M059J (cell line): Measurements from ENCODE around the gene NFIA. TPM values are rescaled to one million over a fixed set of nuclear protein-coding genes. Genes with fewer than 3 reads are reported as not detected.
A peak's percentile ranks its signal among the peaks of the same experiment; 100 is the strongest.

Source experiments
- DNase-seq: peaks from one replicate; pipeline ENCODE4 v3.0.0-alpha.2; 2012; ENCODE audit warnings: low read depth
- total RNA-seq: library from RNA; depleted of rRNA; stranded (reverse); fragments of >200 nt; shearing (Covaris generic); gene quantifications from 2 replicates; pipeline ENCODE4 v1.2.3, GENCODE V29; 2014

NFIA gene
- total RNA-seq, 1 experiment from 2014 or later, result 1.2 TPM

- no peak for DNase-seq
Observed at GRCh38 chr1:61297887-61298286, 215.5 kb downstream of the NFIA start.

DNA sequence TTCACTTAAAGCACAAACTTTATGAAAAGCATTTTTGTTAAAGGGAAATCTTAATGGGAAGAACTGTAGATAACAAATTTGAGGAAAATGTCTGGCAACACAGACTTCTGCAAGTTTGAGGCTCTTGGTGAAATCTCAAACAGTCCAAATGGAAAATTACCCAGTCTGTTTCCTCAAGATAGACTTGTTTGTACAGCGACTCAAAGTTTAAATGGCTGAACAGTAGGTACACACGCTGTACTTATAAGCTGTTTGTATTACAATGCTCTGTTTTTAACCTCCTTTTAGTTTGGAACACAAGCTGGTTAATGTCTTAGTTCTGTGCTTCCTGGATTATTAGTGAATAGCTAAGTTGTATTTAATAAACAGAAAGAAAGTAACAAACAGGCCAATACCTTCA is 217.1 kb downstream of the NFIA start:
- DNase-seq, result no peak

DNA sequence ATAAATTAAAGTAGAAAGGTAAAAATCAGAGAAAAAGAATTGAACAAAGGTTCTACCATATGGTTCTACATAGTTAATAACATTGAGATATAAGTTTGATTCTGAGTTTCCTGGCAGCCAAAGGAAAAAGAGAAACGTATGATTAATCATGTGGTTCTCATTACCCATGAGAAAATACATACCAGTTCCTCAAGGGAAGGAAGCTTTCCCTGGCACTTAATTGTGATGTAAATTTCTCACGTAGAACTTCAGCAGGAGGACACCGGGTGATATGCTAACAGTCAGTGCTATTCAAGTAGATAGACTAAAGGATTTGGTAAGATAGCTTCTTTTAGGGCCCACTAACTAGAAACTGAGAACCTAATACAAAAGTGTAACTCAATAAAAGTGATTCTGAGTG is 218.5 kb downstream of the NFIA start:
- DNase-seq, result no peak

DNA sequence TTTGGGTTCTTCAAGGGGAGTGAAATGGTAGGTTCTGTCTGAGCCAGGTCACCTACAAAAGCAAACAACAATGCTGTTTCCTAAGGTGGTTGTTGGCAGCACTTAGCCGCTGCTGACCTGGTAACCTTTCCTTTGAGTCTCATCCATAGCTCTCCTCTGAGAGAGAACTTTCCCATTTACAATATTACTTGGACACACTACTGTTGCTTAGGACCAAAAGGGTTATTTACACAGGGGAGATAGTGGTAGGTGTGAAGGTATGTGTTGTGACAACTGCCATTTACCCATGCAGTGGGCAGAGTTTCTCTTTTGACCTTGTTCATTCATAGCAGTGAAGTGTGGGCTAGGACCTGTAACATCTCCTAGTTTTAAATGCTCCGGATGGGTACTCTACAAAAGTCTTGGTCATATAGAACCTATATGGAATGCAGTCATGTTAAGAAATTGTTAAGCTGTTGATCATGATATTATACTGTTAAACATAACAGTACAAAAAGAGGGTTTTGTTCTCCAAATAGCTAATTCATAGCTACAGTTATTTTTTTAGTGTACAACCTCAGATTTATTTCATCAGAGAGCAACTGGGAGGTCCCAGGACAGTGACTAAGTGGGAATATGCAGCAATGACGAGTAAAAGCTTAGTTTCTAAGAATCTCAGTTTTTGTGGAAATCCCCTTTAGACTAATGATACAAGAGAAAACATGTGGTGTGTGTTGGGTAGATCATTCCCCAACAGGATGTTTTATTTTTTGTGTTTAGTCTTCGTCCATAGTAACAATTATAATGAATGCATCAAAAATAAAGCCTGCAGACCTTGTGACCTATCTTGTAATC is 219.7 kb downstream of the NFIA start:
- peak; percentile 2 for DNase-seq

GRCh38 chr1:61307422-61308142 is 225.2 kb downstream of the NFIA start:
- DNase-seq, result no peak

GRCh38 chr1:61310057-61310456 is 227.7 kb downstream of the NFIA start:
- DNase-seq, result no peak

DNA sequence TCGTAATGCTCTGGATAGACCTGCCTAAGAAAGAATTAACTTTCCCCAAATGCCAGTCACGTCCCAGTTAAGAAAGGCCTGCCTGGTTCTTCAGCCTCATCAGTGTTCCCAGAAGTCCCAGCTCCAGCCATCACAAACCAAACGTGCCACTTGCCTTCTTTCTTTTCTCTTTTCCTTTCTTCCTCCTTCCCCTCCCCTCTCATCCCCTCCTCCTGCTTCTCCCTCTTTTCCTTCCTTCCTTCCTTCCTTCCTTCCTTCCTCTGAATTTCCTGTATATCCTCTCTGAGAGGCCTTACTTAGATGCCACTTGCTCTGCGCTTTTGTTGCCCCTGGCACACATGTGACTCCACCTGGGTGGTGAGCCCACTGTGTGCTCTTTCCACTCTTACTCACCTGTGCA is 228.2 kb downstream of the NFIA start:
- DNase-seq, result no peak

DNA sequence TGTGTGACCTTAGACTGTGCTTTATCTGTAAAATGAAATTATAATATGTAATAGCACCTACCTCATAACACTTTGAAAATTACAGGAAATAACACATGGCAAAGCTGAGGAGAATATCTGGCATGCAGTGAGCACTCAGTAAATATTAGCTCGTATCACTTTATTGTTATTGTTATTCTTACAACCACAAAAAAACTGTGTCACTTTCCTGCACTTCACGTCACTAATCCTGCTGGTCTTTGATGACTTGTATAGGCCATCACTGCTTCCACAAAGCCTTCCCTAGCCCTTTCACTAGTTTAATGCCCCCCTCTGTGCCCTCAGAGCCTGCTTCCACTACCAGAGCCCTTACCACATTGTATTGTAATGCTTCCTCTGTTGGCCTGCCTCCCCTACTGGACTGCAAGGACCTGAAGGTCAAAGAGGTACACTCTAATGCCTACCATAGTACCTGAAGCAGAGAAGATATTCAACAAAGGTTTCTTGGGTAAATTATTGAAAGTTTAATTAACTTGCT is 231.6 kb downstream of the NFIA start:
- DNase-seq, result no peak

- DNase-seq, result no peak
Observed at GRCh38 chr1:61315011-61315410, 232.7 kb downstream of the NFIA start.

DNA sequence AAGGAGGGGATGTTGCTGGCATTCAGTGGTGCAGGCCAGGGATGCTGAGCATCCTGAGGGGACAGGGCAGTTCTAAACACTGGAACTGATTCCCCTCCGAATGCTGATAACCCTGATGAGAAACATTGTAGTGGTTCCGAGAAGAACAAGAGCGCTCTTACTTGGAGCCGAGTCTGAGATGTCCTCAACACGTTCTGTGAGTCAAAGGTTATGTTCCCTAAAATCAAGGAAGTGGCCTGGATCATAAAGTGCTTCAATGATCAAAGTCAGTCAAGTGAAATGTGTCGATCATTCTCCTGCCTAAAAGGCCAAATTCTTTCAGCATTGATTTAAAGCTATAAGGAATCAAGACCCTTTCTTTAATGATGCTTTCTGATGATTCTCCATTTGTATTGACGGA is 234.1 kb downstream of the NFIA start:
- no peak for DNase-seq

DNA sequence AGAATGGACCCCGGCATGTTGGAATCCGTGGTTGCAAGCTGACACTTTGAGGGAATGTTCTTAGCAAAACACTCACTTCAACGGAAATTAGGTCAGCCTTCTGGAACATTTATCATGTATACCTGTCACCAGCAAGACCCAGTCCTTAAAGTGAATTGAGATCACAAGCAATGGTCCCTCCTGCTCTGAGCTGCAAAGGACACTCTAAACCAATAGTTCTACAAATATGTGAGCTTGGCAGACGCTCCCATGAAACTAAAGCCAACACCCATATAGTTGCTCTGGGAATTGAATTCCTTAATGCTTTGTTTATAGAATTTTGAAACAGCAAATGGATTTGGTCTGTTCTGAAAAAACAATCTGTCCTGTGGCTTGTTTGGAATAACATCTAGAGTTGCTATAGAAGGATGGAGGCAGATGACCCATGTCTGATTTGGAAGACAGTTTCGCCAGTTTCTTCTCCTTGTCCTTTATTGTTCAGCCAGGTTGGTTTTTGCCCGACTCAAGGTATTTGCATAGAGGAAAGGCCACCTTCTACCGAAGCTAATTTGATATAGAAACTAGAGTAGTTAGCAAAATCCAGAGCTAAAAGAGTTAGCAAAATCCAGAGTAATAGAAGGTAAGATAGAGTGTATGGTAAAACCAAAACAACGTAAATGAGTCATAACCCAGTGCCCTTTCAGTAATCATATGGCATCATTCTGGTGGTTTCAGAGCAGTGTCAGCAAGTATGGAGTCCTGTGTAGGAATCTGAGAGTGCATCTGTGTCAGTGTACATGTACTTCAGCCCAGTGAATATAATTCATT is 236.2 kb downstream of the NFIA start:
- peak; percentile 9 for DNase-seq

DNA sequence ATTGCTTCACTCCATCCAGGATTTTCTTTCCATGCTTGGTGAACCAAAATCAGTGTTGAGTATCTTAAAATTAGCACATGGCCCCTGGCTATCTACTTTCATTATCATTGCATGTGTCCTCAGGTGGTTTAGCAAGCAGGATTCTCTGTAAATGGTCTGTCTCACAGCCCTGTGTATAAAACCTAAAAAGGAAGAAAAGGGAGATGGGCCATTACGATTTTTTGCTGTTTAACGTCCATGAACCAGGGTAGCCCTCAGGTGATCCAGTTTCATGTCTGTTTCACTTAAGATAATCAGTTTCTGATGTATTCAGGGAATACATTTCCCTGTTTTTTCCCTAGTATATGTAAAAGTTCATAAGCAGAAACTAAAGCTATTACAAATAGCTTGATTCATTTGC is 238.2 kb downstream of the NFIA start:
- no peak for DNase-seq

DNA sequence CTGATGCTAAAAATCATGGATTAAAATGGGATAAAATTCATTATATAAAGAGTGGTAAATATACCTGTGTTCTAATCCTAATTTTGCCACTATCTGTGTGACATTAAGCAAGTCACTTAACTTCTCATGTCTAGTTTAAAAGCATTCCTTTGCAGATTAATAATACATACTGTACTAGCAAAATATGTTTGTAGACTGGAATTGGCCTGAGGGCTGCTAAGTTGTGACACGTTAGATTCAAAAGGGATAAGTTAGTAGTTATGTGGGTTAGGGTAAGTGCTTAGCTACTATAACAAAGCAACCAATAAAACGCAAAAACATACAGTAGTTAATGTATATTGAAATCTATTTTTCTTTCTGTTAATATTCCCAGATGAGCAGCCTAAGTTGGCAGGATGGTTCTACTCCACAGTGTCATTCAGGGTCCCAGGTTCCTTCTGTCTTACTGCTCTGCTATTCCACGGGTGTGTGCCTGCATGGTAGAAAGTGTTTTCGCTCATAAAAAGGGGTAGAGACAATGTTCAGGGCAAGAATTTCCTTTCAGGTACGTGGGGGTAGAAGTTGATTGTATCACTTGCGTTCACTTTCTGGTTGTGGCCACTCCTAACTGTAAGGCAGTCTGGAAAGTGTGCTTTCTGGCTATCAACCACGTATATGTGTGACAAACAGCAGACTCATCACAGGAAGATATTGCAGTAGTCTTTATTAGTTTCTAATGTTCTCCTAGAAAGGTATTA is 239.8 kb downstream of the NFIA start:
- no peak for DNase-seq

DNA sequence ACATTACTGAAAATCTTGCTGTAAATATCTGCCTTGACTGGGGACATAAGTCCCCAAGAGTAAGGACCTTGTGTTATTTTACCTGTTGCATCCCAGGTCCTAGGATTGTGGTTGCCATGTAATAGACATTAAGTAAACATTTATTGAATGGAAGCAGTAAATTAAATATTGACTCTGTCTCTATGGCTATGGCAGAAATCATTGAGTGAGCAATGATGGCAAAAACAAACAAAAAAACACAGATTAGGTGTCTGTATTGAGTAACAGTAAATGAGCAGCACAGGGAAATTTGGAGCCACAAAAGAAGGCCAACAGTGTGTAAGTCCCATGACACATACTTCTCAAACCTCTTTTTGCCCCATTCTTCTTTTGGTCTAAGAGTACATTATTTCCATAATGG is 240.4 kb downstream of the NFIA start:
- no peak for DNase-seq

- no peak for DNase-seq
Observed at GRCh38 chr1:61323681-61324328, 241.4 kb downstream of the NFIA start.

- no peak for DNase-seq
Observed at GRCh38 chr1:61326713-61327112, 244.4 kb downstream of the NFIA start.

GRCh38 chr1:61327436-61327835 is 245.1 kb downstream of the NFIA start:
- no peak for DNase-seq

GRCh38 chr1:61329556-61329955 is 247.2 kb downstream of the NFIA start:
- DNase-seq, result no peak

DNA sequence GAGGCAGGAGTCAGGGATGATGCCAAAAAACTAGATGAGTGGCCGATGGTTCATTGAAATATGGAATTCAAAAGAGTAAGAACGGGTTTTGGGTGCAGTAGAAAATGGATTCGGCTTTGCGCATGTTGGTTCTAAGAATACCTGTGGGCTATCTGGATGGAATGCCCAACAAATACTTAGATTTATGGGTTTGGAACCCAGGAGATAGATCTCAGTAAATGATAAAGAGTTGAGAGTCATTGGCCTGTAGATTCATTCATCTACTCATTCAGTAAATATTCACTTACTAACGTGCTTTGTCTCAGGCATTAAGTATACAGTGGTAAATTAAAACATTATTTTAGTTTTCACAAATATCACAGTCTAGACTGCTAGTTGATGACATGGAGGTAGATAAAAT is 247.7 kb downstream of the NFIA start:
- DNase-seq, result no peak

DNA sequence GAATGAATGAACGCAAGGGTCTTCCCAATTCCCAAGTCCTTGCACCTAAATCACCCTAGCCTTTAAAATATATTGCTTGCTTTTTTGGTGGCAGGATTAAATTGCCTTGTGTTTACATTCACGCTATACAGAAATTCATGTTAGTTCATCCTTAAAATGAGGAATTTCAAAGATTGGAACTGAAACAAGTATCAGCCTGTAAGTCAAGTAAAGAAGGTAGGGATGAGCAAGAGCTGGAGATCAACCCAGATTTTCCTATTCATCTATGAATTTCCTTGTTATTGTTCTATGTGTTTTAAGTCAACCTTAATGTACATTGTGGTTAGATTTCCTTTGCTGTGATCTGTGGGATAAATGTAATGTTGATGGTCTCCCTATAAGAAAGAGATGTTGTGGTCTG is 248.2 kb downstream of the NFIA start:
- no peak for DNase-seq

DNA sequence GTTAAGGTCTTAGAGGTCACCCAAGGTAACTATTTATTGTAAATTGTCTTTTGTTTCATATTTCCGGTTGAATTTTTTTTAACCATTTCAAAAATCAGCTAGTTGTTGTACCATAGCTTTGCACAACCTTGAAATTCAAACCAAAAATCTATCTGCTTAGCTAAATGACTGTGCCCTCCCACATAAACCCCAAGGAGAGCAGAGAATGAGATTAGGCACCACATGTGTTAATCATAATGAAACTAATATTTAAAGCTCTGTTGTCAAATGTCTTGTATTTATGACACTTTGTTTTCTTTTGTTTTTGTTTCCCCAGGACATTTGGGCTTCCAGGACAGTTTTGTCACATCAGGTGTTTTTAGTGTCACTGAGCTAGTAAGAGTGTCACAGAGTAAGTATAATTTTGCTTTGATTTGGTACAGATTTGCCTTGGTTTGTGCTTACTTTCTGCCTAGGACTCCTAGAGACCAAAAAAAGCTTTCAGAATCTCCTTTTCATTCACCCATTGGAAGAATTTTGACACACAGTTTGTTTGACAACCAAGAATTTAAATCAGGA is 249.9 kb downstream of the NFIA start:
- DNase-seq, result no peak
